Endodermal cell (in vitro differentiated cells): ENCODE results near the gene ZNF670. TPM values are rescaled to one million over a fixed set of nuclear protein-coding genes. Genes with fewer than 3 reads are reported as not detected.
A peak's percentile ranks its signal among the peaks of the same experiment; 100 is the strongest.

Source experiments
- DNase-seq: peaks from one replicate; pipeline ENCODE4 v3.0.0-alpha.2; 2017
- H3K27ac ChIP-seq: 2 replicates; pipeline ENCODE4 v1.5.1; 2013; ENCODE audit warnings: mild to moderate bottlenecking, low read depth, low read length, moderate library complexity
- H3K27me3 ChIP-seq: 2 replicates; pipeline ENCODE4 v1.6.1; 2013; ENCODE audit warnings: mild to moderate bottlenecking, low read length, moderate library complexity; ENCODE audit not compliant: insufficient read depth, control insufficient read depth, poor library complexity, severe bottlenecking
- H3K36me3 ChIP-seq: 2 replicates; pipeline ENCODE4 v1.7.0; 2013; ENCODE audit warnings: mild to moderate bottlenecking, low read length, moderate library complexity; ENCODE audit not compliant: control insufficient read depth, insufficient read depth
- H3K4me1 ChIP-seq: one replicate; pipeline ENCODE4 v1.7.0; 2013; ENCODE audit warnings: low read length; ENCODE audit not compliant: control insufficient read depth, insufficient read depth
- H3K4me3 ChIP-seq: 2 replicates; pipeline ENCODE4 v1.5.1; 2013; ENCODE audit warnings: mild to moderate bottlenecking, low read length, moderate library complexity
- H3K9ac ChIP-seq: 2 replicates; pipeline ENCODE4 v1.6.1; 2013; ENCODE audit warnings: mild to moderate bottlenecking, low read length, moderate library complexity; ENCODE audit not compliant: poor library complexity, severe bottlenecking; ENCODE audit errors: extremely low read depth
- H3K9me3 ChIP-seq: 2 replicates; pipeline ENCODE4 v1.6.1; 2013; ENCODE audit warnings: mild to moderate bottlenecking, low read length, moderate library complexity; ENCODE audit not compliant: control insufficient read depth
- H3K27ac Mint-ChIP-seq: 2 replicates; pipeline ENCODE4 v1.8.0; 2020; ENCODE audit warnings: mixed read lengths
- H3K27me3 Mint-ChIP-seq: 2 replicates; pipeline ENCODE4 v1.8.0; 2021; ENCODE audit warnings: mild to moderate bottlenecking, mixed read lengths; ENCODE audit not compliant: insufficient read depth
- H3K36me3 Mint-ChIP-seq: 2 replicates; pipeline ENCODE4 v1.8.0; 2020; ENCODE audit warnings: low read depth, mixed read lengths
- H3K4me1 Mint-ChIP-seq: 2 replicates; pipeline ENCODE4 v1.8.0; 2020; ENCODE audit warnings: mixed read lengths
- H3K4me3 Mint-ChIP-seq: 2 replicates; pipeline ENCODE4 v1.8.0; 2020; ENCODE audit warnings: mild to moderate bottlenecking, moderate library complexity, mixed read lengths
- H3K9me3 Mint-ChIP-seq: 2 replicates; pipeline ENCODE4 v1.8.0; 2020; ENCODE audit warnings: mild to moderate bottlenecking, mixed read lengths
- whole genome bisulfite sequencing, 2 experiments: methylation state at CpG; one replicate each; pipeline versions ENCODE4 v1.1.5 to v1.1.7; 2013; ENCODE audit warnings: missing lambda C conversion rate in 2 of 2, mixed read lengths in 1 of 2; ENCODE audit not compliant: insufficient coverage in 1 of 2, insufficient read length in 1 of 2; 5-methylcytosine and 5-hydroxymethylcytosine counted together
- total RNA-seq, 2 donors: library from RNA; stranded (reverse); fragmentation: NEBNext Ultra II Directional in 1 of 2; extraction: Animal tissue kit (Norgen Biotek cat#: 25700) in 1 of 2; gene quantifications; 2 replicates in 1 of 2; 3 replicates in 1 of 2; pipeline ENCODE4 v1.2.1, GENCODE V29; 2021
- TF ChIP-seq, protein P1 (sequence below): fragments of 200-600 bp; sonication (generic); conservative IDR thresholded peaks from 2 replicates; pipeline ENCODE4 v1.5.0; 2021; ENCODE audit warnings: antibody characterized with exemption, mild to moderate bottlenecking

Gene ZNF670
- total RNA-seq, 2 donors from 2014 or later: 10.9 to 15.7 TPM

DNA sequence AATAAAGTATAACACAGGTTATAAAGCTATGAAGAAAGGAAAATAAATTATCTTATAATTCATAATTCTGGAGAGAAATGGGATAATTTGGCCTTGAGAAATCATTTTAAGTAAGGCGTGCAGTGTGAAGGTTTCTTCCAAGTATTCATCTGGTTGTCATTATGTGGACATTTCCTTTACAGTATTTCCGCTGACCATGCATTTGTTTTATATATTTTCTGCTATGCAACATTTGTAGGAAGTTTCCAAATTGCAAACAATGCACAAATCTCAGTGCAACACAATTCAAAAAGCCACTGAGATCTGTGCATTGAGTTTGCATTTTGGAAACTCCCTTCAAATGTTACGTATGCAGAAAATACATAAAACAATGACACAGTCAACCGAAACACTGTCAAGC is 17.8 kb downstream of the ZNF670 start:
- H3K27me3 ChIP-seq: no peaks in the 10 kb centered on the region
- peaks cover 6% of the 10 kb centered on the region for H3K36me3 ChIP-seq
- Mint-ChIP-seq H3K36me3 (peaks cover 53% of the 10 kb centered on the region), H3K4me3 (no peak overlapping the region), H3K4me1 (no peaks in the 10 kb centered on the region), H3K27ac (no peak overlapping the region), H3K9me3 (peaks cover 73% of the 10 kb centered on the region), H3K27me3 (no peaks in the 10 kb centered on the region)
- no peak overlapping the region for H3K9ac ChIP-seq
- H3K27ac ChIP-seq: no peak overlapping the region
- peaks cover 80% of the 10 kb centered on the region for H3K9me3 ChIP-seq
- 94 to 98% methylated on average over 3 to 4 of the region's 4 CpGs for WGBS, 2 experiments
- no peaks in the 10 kb centered on the region for H3K4me1 ChIP-seq
- TF ChIP-seq, protein P1, sequence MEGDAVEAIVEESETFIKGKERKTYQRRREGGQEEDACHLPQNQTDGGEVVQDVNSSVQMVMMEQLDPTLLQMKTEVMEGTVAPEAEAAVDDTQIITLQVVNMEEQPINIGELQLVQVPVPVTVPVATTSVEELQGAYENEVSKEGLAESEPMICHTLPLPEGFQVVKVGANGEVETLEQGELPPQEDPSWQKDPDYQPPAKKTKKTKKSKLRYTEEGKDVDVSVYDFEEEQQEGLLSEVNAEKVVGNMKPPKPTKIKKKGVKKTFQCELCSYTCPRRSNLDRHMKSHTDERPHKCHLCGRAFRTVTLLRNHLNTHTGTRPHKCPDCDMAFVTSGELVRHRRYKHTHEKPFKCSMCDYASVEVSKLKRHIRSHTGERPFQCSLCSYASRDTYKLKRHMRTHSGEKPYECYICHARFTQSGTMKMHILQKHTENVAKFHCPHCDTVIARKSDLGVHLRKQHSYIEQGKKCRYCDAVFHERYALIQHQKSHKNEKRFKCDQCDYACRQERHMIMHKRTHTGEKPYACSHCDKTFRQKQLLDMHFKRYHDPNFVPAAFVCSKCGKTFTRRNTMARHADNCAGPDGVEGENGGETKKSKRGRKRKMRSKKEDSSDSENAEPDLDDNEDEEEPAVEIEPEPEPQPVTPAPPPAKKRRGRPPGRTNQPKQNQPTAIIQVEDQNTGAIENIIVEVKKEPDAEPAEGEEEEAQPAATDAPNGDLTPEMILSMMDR: no peak
- H3K4me3 ChIP-seq: no peak overlapping the region
- DNase-seq: no peak

DNA sequence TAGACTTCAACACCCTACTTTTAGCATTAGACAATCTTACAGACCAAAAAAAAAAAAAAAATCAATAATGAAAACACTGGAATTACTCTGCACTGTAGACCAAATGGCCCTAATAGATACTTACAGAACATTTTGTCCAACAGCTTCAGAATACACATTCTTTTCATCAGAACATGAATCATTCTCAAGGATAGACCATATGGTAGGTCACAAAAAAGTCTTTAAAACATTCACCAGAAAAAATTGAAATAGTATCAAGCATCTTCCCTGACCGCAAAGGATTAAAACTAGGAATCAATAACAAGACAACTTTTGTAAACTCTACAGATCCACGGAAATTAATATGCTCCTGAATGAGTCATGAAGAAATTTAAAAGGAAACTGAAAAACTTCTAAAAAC is 22.5 kb downstream of the ZNF670 start:
- no peak for DNase-seq
- peaks cover 7% of the 10 kb centered on the region for H3K36me3 ChIP-seq
- Mint-ChIP-seq H3K9me3 (peaks cover 93% of the 10 kb centered on the region), H3K4me3 (no peak overlapping the region), H3K27me3 (no peaks in the 10 kb centered on the region), H3K36me3 (peaks cover 60% of the 10 kb centered on the region), H3K4me1 (no peaks in the 10 kb centered on the region), H3K27ac (no peak overlapping the region)
- TF ChIP-seq, protein P1: no peak
- WGBS, 2 experiments: 100% methylated on average over 1 of the region's 2 CpGs; no CpG with 5 or more reads in 1 of the 2 experiments
- H3K27me3 ChIP-seq: no peaks in the 10 kb centered on the region
- H3K4me3 ChIP-seq: no peak overlapping the region
- no peak overlapping the region for H3K27ac ChIP-seq
- peaks cover 84% of the 10 kb centered on the region for H3K9me3 ChIP-seq
- no peak overlapping the region for H3K9ac ChIP-seq
- H3K4me1 ChIP-seq: no peaks in the 10 kb centered on the region

DNA sequence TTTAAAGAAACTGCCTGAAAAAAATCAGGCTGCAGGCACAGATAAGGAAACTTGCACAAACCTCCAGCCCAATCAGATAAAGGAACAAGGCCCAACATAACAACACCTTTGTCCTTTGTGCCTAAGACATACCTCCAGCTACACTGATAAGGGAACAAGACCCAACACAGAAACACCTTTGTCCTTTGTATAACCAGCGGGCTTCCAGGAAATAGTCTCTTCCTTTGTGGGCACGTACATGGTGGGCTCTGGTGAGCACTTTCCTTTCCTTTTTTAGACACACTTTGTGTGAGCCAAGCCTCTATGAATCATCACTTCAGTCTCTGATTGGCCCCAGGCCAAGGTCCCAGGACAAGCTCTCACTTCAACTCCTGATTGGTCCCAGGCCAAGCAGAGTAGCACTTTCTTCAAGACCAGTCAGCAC is 23.6 kb downstream of the ZNF670 start:
- Mint-ChIP-seq H3K27ac (no peak overlapping the region), H3K36me3 (peaks cover 61% of the 10 kb centered on the region), H3K4me3 (no peak overlapping the region), H3K27me3 (no peaks in the 10 kb centered on the region), H3K4me1 (no peaks in the 10 kb centered on the region), H3K9me3 (peaks cover 95% of the 10 kb centered on the region)
- no peaks in the 10 kb centered on the region for H3K27me3 ChIP-seq
- H3K27ac ChIP-seq: no peak overlapping the region
- TF ChIP-seq, protein P1: no peak
- H3K4me1 ChIP-seq: no peaks in the 10 kb centered on the region
- no peak overlapping the region for H3K9ac ChIP-seq
- no peak for DNase-seq
- H3K4me3 ChIP-seq: peak overlapping the region; percentile 5
- WGBS, 2 experiments: 62 to 64% methylated on average over 2 of the region's 2 CpGs
- peaks cover 90% of the 10 kb centered on the region for H3K9me3 ChIP-seq
- H3K36me3 ChIP-seq: peaks cover 7% of the 10 kb centered on the region
